ENCODE measurements around the gene DCHS2. TPM values are rescaled to one million over a fixed set of nuclear protein-coding genes. Genes with fewer than 3 reads are reported as not detected.
A peak's percentile ranks its signal among the peaks of the same experiment; 100 is the strongest.

Gene DCHS2
- total RNA-seq, 4 donors from 2014 or later = 2.3 to 5.0 (median 3.2) TPM

- Histone ChIP-seq H3K27ac (peak overlapping the region in 3 of 4 donors; percentile 38 to 57 (median 54)), H3K4me3 (no peak overlapping the region), H3K4me1 (peaks cover 4 to 39% (median 6%) of the 10 kb centered on the region in 3 donors), H3K27me3 (no peaks in the 10 kb centered on the region), H3K36me3 (no peaks in the 10 kb centered on the region), H3K9me3 (no peaks in the 10 kb centered on the region)
- peak; percentile 42 for ATAC-seq
- TF ChIP-seq POLR2AphosphoS5 (IDR thresholded peaks at IDR 0.05) = no peak
- TF ChIP-seq CTCF (IDR thresholded peaks at IDR 0.05) = no peak
- TF ChIP-seq EP300 (IDR thresholded peaks at IDR 0.05) = no peak
- TF ChIP-seq POLR2A (IDR thresholded peaks at IDR 0.05) = no peak
- WGBS, 2 donors (ENCODE audit: low coverage in 1 of 2) = 0% methylated on average over 1 of the region's 4 CpGs; no CpG with 5 or more reads in 1 of the 2 donors
Measured at GRCh38 chr4:154366956-154367355, 124.6 kb downstream of the DCHS2 start.

GRCh38 chr4:154364066-154364845 is 127.3 kb downstream of the DCHS2 start:
- TF ChIP-seq EP300 (IDR thresholded peaks at IDR 0.05) (no peak), POLR2AphosphoS5 (IDR thresholded peaks at IDR 0.05) (peak; percentile 74)
- H3K4me1 ChIP-seq = peaks cover 4 to 39% (median 6%) of the 10 kb centered on the region in 3 donors
- peak overlapping the region; percentile 15 to 60 (median 36) for H3K27ac ChIP-seq
- H3K4me3 ChIP-seq = no peak overlapping the region
- H3K36me3 ChIP-seq = no peaks in the 10 kb centered on the region
- ATAC-seq = peak; percentile 24
- no peaks in the 10 kb centered on the region for H3K9me3 ChIP-seq
- WGBS, 2 donors (ENCODE audit: low coverage in 1 of 2) = 17 to 18% methylated on average over 7 of the region's 7 CpGs
- H3K27me3 ChIP-seq = no peaks in the 10 kb centered on the region

- no peaks in the 10 kb centered on the region for H3K27me3 ChIP-seq
- peaks cover 4 to 22% (median 6%) of the 10 kb centered on the region in 3 donors for H3K4me1 ChIP-seq
- no peak overlapping the region for H3K27ac ChIP-seq
- WGBS, 2 donors (ENCODE audit: low coverage in 1 of 2) = 61 to 85% methylated on average over 4 of the region's 4 CpGs
- no peak for ATAC-seq
- TF ChIP-seq CTCF (IDR thresholded peaks at IDR 0.05) = no peak
- TF ChIP-seq POLR2A (IDR thresholded peaks at IDR 0.05) = no peak
- no peak for TF ChIP-seq POLR2AphosphoS5 (IDR thresholded peaks at IDR 0.05)
- TF ChIP-seq EP300 (IDR thresholded peaks at IDR 0.05) = no peak
- H3K4me3 ChIP-seq = no peak overlapping the region
- H3K36me3 ChIP-seq = no peaks in the 10 kb centered on the region
- no peaks in the 10 kb centered on the region for H3K9me3 ChIP-seq
Measured at GRCh38 chr4:154361450-154361849, 130.1 kb downstream of the DCHS2 start.

- H3K4me3 ChIP-seq = no peak overlapping the region
- TF ChIP-seq EP300 (IDR thresholded peaks at IDR 0.05) (no peak), CTCF (IDR thresholded peaks at IDR 0.05) (no peak), POLR2AphosphoS5 (IDR thresholded peaks at IDR 0.05) (no peak), POLR2A (IDR thresholded peaks at IDR 0.05) (no peak)
- WGBS, 2 donors (ENCODE audit: low coverage in 1 of 2) = 21 to 25% methylated on average over 2 of the region's 2 CpGs
- no peaks in the 10 kb centered on the region for H3K9me3 ChIP-seq
- H3K36me3 ChIP-seq = no peaks in the 10 kb centered on the region
- H3K27me3 ChIP-seq = no peaks in the 10 kb centered on the region
- no peak overlapping the region for H3K27ac ChIP-seq
- peaks cover 4 to 22% (median 6%) of the 10 kb centered on the region in 3 donors for H3K4me1 ChIP-seq
- no peak for ATAC-seq
Measured at GRCh38 chr4:154360491-154360890, 131.1 kb downstream of the DCHS2 start.

GRCh38 chr4:154354883-154355282 is 136.7 kb downstream of the DCHS2 start:
- H3K27ac ChIP-seq = no peak overlapping the region
- H3K4me1 ChIP-seq = no peaks in the 10 kb centered on the region
- no peak overlapping the region for H3K4me3 ChIP-seq
- no peak for TF ChIP-seq POLR2A (IDR thresholded peaks at IDR 0.05)
- TF ChIP-seq CTCF (IDR thresholded peaks at IDR 0.05) = no peak
- no peak for TF ChIP-seq EP300 (IDR thresholded peaks at IDR 0.05)
- TF ChIP-seq POLR2AphosphoS5 (IDR thresholded peaks at IDR 0.05) = no peak
- no peaks in the 10 kb centered on the region for H3K36me3 ChIP-seq
- H3K9me3 ChIP-seq = no peaks in the 10 kb centered on the region
- ATAC-seq = no peak
- H3K27me3 ChIP-seq = no peaks in the 10 kb centered on the region
